ENCODE results near the gene UBALD1.

GRCh38 chr16:4656221-4656620, 41.5 kb upstream of the UBALD1 start:
- TF ChIP-seq EZH2phosphoT487 (IDR thresholded peaks at IDR 0.05): no peak
- no peak for TF ChIP-seq CTCF (IDR thresholded peaks at IDR 0.05)
- no peak for TF ChIP-seq EZH2 (IDR thresholded peaks at IDR 0.05)
